NCI-H128 (cell line): ENCODE measurements around the gene MYRIP.

Experiments
- DNase-seq: peaks from one replicate; lab custom pipeline; 2025; ENCODE audit not compliant: unreplicated experiment; lab: John Stamatoyannopoulos, UW

MYRIP gene

DNA sequence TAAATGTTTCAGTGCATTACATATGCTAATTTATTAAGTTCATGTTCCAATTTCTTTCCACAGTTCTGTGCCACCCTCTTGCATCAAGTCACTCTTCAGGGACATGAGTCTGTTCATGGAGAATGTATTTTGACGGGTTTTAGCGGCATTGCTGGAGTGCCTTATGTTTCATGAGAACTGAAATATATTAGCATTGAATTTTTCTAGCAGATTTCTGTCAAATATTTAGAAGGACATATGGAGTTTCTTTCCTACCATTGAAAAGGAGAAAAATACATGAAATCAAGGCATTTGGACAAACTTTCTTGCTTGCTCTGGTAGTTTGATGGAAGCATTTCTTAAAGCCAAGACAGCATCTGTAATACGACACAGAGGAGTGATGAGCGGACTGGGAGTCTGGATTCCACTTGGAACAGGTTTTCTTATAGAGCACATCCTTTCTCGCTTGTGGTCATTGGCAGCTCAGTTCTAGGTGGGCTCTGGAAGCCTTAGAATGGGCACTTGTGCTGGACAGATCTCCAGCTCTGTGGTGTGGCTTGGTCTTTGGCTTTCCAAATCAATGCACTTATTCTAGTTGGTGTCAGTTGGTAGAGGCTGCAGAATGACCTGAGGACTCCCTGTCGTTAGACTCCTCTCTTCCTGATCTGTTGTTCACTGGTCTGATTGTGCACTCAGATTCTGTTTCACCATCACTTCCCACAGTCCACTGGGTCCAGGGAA lies 415.5 kb downstream of the MYRIP start:
- DNase-seq = no peak

DNA sequence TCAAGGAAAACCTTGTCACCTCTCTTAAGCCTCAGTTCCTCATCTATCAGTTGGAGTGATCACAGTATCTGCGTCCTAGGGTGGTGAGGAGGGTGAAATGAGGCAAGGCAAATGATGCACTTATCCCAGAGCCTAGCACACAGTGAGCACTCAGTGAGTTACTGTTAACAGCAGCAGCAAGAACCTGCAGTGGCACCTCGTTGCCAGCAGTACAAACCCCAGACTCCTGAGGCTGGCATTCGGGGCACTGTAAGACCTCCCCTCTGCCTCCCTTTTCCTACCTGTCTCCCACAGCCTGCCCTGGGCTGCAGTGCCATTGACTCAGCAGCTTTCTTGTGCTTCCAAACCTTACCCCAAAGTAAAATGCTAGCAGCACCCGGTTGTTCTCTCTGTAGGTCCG lies 417.2 kb downstream of the MYRIP start:
- DNase-seq = no peak

DNA sequence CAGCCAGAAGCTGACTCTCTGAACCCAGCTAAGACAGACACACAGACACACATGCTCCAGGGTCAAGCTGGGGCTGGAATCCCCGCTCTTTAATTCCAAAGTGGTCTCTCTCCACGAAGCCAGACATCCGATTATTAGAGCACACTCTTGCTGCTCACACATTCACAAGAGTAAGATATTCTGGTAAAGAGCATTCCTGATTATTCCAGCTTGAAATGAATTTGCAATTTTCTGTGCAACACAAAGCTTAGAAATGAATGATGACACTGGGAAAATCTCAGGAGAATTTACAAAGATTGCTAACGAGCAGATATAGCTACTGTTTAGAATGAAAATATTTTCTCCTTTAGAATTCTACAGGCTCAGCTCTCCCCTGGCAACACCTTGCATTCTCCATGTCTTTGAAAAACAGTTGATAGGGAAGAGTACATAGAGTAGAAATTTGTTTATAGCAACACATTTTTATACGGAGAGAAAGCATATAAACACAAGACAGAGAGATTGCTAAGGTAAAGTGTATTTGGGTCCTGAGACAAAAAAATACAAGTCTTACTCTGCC lies 419.5 kb downstream of the MYRIP start:
- DNase-seq = no peak

DNA sequence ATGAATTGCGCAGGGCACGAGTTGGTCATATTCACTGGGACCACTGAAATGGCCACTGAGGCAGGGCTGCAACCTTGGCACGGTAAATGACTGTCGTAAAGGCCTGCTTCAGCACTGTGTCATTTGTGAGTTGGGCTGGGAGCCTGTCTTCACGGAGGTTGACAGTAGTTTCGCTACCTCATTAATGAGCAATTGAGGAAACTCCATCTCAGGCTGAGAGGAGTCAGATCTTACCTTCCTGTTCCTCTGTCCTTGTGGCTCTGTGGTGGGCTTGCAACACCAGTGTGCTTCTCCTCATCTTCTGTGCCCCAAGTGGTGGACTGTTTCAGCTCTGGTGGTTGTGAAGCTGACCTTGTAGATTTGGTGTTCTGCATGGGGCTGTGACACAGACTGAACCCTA lies 420.0 kb downstream of the MYRIP start:
- no peak for DNase-seq

DNA sequence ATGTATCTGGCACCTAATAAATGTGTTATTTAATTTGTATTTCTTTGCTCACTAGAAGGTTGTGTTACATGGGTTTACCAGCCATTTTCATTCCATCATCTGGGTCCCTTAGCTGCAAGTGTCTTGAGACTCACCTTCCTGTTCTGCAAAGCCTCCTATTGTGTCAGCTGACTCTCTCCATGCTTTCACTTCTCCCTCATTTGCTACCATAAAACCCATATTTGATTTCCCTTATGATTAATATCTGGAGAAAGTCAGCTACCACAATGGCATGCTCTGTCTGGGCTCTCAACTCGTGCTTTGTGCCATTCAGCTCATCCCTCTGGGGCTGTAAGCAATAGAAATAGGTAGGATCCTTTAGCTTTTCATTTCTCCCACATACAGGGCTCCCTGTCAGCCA lies 420.6 kb downstream of the MYRIP start:
- DNase-seq = no peak

DNA sequence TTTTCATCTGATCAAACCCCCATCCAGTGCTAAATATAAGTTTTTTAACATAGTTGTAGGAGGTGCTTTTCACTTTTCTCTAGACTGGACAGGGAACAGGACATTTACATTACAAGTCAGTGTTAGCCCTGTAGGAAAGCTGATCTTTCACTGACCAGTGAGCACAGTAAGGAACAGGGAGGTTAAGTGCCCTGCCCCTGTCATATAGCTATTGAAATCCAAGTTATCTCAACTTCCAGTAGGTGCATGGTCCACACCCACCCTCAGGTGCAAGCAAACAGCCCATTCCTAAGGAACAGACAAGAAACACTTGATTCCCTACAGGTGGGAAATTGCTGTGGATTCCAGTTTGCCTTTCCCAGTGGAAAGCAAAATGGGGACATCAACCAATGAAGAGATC lies 421.0 kb downstream of the MYRIP start:
- DNase-seq = no peak

DNA sequence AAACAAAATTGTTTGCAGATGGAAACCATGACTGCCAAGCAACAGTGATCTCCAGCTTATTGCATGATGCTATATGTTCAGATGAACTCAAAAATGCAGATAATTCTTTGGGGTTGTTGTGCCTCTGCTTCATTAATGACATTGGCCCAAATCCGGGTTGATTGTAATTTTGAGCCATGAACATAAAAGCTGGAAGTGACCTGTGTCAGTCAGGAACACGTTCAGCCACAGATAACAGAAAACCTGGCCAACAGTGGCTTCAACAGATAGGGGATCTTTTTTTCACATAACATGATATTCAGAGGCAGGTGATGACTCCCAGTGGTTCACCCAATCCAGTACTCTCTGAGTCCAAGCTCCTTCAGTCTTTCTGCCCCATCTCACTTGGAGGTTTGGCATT lies 423.2 kb downstream of the MYRIP start:
- no peak for DNase-seq

DNA sequence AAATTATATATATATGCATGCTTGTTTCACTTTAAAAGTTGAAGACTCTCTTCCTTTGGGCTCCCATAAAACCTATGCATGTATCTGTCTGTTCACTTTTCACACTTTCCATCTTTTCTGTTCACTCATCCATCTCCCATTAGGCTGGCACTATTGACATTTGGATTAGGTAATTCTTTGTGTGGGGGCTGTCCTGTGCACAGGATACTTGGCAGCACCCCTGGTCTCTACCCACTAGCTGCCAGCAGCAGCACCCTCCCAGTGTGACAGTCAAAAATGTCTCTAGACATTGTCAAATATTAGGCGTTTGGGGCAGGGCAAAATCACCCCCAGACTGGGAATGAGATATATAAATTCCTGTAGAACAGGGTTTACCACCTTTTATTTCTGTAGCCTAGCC lies 427.8 kb downstream of the MYRIP start:
- no peak for DNase-seq

DNA sequence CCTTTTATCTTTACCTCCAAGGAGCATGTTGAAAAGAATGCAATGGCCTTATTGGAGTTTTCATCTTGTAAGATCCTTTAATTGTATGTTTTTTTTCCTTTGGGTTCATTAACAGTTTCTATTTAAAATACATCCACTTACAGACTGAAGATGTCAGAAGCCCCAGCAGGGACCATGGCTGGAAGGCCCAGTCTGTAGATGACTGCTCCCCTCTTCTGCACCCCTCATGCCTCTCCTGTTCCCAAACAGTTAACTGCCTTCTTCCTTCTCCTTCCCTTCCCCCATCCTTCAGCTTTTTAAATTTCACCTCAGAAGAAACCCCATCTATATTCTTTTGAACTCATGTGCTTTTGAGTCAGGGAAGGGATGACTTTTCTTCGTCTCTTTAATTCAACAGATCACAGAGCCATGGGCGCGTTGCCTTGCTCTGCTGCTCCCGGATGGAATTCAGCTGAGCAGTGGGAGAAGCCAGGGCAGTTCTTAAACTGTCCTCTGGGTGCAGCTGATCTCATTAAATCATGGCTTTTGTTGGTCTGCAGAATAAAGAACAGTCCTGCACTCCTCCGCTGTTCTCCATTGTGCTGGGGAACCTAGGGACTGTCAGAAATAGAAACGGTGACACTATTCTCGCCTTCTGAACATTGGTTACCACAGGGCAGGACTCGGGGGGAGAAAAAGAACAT lies 428.6 kb downstream of the MYRIP start:
- no peak for DNase-seq

DNA sequence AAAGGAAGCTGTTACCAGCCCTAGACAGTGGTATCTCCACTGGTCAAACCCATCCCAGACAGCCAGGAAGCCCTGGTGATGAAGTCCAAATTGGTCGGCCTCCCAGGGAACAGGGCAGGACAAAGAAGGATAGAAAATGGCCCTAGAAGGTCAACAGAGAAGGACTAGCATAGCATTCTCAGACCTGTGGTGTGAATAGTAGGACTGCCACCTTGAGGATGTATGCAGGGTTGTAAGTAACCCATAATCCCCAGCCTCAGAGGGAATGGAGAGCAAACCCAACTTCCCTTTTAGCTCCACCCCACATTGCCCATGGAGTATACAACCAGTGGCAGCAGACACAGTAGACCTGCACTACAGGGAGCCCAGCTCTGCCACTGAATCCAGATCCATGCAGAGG lies 431.5 kb downstream of the MYRIP start:
- DNase-seq = no peak

DNA sequence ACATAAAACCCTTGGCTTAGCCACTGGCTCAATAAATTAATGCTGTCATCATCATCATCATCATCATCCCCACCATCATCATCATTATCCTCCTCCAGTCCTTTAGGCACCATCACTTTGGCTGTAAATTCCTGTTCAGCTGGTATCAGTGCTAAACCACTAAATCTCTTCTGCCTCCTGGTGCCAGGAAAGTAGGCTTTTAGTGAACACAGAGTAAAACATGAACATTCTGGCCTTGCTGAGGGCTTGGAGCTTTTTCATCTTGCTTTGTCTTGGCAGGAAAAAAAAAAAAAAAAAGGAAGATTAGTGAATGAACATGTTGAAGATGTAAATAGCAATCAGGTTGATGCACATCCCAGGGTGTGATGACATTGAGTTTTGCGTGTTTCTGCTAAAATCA lies 432.8 kb downstream of the MYRIP start:
- no peak for DNase-seq

DNA sequence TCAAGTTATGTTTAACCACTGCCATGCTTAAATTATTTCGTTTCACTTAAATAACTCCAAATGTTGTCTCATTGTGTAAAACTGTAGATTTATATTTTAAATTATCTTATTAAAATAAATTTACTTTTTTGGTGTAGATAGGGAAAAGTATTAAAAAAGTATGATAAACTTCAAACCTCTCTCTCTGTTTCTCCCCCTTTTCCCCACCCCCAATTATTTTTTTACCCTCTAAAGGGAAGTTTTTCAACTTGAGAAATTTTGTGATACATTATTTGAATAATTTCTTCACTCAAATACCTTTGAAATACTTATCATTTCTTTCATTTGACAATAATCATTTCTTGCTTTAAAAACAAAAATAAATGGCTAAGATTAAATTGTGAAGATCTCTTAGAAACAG lies 433.2 kb downstream of the MYRIP start:
- no peak for DNase-seq

DNA sequence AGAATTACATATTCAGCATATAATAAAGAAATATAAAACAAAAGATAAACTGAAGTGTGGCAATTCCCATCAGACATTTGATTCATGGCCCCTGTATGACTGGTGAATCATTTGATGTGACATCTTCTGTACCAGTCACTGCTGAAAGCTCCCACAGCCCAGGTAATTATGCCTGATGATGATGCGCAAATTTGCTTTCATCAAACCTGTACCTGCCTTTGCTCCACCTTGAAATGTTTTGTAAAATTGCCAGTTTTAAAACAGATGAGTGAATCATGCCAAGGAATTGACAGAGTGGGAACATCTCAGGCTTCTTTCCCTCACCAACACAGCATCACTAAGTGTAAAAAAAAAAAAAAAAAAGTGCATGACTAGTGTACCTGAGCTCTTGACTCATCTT lies 433.6 kb downstream of the MYRIP start:
- no peak for DNase-seq

DNA sequence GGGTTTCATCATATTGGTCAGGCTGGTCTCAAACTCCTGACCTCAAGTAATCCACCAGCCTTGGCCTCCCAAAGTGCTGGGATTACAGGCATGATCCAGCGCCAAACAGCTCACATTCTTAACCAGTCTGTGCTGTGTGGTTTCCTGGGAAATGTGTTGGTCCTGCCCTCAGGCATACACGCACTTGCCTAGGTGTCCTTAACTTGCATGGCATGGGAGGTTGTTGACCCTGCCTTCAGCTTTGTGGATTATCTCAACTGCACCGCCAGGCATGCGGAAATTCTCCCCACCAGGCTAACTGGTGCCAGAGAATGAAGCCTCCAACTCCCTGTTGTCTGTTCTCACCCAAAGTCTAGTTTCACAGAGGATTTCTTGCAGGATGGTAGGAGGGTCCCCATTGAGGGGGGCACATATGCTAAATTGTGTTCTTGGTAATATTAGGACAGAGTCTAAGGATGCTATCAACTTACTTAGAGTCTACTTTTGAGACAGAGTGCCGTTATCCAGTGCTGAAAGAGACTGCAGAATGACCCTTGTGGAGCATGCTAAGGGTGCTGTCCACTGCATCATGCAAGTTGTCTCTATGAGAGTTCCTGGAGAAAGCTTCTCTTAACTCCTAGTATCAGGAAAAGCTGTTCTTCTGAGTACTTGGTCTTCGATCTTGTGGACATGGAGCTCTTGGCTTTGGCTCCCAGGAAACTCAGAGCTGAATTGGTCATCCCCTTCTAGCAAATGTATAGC lies 438.5 kb downstream of the MYRIP start:
- DNase-seq = no peak

DNA sequence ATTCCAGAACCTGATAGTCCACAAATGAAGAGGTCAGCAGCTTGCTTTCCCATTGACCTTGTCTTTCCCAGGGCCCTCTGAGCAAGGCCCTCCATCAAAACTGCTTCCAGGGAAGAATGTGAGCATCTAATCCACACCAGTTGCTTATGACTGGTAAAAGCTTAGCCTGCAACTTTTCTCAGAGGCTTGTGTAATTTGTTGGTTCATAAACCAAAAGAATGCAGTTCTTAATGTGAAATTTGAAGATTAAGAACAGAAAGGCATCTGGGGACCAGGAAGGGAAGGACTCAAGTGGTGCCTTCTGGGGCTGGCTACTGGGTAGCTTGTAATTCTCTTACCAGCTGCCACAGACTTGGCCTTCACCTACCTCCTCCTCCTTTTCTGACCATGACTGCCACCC lies 439.2 kb downstream of the MYRIP start:
- DNase-seq = no peak

DNA sequence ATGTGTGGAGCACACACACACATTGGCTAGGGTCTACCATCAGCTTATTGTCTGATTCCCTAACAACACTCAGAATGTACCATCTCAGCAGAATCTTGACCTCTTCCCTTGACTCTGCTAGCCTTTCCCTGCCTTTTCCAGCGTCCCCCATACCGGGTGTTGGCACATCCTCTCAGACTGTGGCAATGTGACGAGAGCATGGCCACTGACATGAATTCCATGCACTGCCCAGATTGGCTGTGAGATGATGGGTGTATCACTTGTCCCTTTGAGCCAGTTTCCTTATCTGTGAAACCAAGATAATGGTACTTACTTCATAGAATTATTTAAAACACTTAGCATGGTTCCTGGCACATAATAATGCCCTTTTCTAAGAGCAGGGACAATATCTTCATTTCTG lies 439.8 kb downstream of the MYRIP start:
- no peak for DNase-seq

DNA sequence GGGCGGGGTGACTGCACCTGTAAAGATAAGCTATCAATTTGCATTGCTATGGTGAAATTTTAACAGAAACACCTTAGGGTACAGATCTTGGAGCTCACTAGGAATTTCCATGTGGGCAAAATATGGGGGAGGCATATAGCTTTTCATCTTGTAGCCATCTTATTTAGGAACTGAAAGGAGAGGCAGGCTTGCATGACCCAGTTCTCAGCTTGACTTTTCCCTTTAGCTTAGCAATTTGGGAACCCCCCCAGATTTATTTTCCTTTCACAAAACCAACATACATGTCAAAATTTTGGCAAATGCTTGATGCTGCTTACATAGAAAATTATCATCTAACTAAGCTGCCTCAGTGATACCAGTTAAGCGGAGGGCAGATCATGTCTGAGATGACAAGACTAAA lies 445.1 kb downstream of the MYRIP start:
- DNase-seq = no peak

DNA sequence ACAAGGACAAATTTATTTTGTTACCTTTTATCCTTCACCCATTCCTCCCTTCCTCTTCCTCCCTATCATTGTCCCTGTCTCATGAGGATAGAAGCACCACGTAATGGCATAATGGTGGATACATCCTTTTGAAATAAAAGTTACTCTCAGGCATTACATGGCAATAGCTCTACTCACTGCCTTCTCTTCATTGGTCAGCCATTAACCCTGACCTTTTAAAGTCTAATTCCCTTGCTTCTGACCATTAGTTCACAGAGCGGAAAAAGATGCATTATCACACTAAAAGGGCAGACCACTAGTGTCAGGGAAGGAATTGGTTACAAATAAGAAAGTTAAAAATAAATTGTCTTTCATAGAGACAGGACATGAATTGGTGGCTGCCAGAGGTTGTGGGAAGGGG lies 445.5 kb downstream of the MYRIP start:
- DNase-seq = no peak

DNA sequence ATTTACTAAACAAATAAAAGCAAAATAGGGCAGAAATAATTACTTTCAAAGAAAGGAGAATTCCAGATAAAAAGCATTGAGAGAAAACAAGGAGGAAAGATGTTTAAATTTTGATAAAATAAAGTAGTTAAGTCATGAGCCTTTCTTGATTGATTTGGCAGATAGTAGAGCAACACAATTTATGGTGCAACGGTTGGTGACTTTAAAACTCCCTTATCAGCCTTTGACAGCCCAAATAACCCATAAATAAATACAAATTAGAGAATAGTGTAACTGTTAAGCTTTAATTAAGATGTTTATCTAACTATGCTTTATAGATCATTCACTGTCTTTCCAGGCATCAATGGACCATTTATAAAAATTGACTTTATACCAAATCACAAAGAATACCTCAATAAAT lies 446.1 kb downstream of the MYRIP start:
- no peak for DNase-seq

DNA sequence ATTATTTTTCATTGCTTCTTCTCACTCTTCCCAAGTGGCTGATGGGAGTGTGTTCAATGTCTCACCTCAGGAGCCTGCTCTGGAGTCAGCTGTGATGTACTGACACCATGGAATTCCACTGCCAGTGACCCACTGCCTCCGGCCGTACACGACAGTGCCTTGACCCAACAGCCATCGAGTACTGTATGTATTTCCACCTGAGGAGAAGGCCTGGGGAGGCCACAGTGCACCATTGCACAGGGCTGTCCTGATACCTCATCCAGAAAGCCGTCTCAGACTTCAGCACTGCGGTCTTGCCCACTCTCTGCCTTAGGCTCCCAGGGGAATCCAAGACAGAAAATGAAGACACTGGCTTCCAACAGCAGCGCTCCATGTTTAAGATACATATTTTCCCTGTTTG lies 448.7 kb downstream of the MYRIP start:
- DNase-seq = no peak

DNA sequence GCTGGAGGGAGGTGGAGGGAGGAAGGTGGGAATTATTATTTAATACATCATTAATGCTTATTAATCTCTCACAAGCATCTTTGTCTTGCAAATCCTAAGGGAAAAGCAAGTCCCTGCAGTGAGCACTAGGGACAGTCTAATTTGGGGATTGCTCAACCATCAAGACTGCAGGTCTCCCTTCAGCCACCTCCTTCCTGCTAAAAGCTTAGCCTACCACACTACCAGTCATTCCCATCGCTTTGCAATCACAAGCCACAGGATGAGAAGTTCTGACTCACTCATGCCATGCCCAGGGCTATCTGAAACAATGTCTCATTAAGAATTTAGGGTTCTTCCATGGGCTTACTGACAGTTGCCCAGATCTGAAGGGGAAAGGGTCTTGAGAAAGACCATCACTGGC lies 449.1 kb downstream of the MYRIP start:
- no peak for DNase-seq

DNA sequence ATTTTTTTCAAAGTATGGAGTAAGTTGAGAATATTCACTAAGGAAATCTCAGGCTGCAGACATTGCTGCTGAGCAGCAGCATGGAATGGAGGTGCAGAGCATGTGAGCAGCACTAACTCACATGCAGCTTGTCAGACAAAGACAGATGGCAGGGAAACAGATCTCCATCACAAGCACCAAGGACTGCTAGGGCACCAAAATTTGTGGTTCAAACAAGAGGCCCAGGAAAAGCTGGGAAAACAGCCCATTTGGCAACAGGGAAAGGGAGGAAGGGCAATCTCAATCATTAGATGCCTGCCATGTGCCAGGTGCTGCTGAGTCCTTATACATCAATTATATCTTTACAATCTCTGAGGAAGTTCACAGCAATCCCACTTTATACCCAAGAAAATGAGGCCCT lies 452.9 kb downstream of the MYRIP start:
- no peak for DNase-seq
